T-helper 17 cell (primary cell): ENCODE results near the gene FLT4. TPM values are rescaled to one million over a fixed set of nuclear protein-coding genes. Genes with fewer than 3 reads are reported as not detected.

Source experiments
- ATAC-seq: fragments of 150-1000 bp; cut with Tn5 transposase; 2 replicates; pipeline ENCODE4 v1.10.0; 2021; ENCODE audit warnings: mild to moderate bottlenecking, moderate library complexity
- DNase-seq, 3 donors: peaks; one replicate each; pipeline versions ENCODE4 v3.0.0 to v3.0.0-alpha.2; 2020 to 2021
- H3K9me3 ChIP-seq: one replicate; pipeline ENCODE4 v1.7.0; 2013; ENCODE audit warnings: low read length, mild to moderate bottlenecking; ENCODE audit not compliant: control insufficient read depth, poor library complexity, severe bottlenecking
- H3K27ac Mint-ChIP-seq: one replicate; pipeline ENCODE4 v1.8.0; 2022; ENCODE audit warnings: mild to moderate bottlenecking, moderate library complexity, mixed read lengths
- H3K27me3 Mint-ChIP-seq: one replicate; pipeline ENCODE4 v1.8.0; 2022; ENCODE audit warnings: mixed read lengths
- H3K36me3 Mint-ChIP-seq: one replicate; pipeline ENCODE4 v1.8.0; 2022; ENCODE audit warnings: low read depth, mixed read lengths
- H3K4me1 Mint-ChIP-seq: one replicate; pipeline ENCODE4 v1.8.0; 2022; ENCODE audit warnings: mild to moderate bottlenecking, mixed read lengths
- H3K4me3 Mint-ChIP-seq: one replicate; pipeline ENCODE4 v1.8.0; 2022; ENCODE audit warnings: mild to moderate bottlenecking, moderate library complexity, mixed read lengths
- total RNA-seq, 4 donors: library from RNA in 2 of 4; stranded (reverse) in 2 of 4; gene quantifications; one replicate each; pipeline ENCODE4 v1.2.3 and lab custom pipeline; 2022 to 2026

FLT4 gene
- total RNA-seq, 2 donors from 2014 or later, result 0.57 to 1.5 TPM

DNA sequence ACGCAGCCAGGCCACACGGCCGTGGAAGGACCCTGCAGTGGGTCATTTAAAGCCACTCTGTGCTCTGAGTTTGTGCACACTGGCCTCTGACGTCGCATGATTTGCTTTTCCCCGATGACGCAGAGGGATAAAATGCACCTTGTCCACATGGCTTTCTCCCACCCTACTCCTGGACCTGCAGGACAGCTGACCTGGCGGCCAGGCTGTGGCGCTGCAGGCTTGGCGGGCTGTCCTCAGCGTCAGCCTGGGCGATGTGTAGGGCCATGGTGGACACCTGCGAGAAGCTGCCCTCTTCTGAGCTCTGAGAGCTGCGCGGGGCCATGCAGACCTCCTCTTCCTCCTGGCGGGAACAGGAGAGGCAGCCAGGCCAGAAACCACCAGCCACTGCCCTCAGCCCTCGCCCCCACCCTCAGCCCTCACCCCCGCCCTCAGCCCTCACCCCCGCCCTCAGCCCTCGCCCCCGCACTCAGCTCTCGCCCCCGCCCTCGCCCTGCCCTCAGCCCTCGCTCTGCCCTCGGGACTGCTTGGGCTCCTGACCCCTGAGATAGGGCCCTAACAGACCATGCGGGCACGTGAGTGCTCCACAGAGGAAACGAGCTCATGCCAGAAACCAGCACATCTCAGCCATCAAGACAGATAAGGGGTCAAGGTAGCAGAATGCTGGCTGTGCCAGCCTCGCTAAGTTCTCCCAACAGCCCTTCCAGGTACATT, 38.1 kb downstream of the FLT4 start:
- DNase-seq (no peak), ATAC-seq (no peak)
- peaks cover 8% of the 10 kb centered on the region for H3K4me1 Mint-ChIP-seq
- H3K4me3 Mint-ChIP-seq, result no peak overlapping the region
- no peak overlapping the region for H3K27ac Mint-ChIP-seq
- H3K9me3 ChIP-seq, result no peaks in the 10 kb centered on the region
- no peaks in the 10 kb centered on the region for H3K36me3 Mint-ChIP-seq
- peaks cover 14% of the 10 kb centered on the region for H3K27me3 Mint-ChIP-seq

DNA sequence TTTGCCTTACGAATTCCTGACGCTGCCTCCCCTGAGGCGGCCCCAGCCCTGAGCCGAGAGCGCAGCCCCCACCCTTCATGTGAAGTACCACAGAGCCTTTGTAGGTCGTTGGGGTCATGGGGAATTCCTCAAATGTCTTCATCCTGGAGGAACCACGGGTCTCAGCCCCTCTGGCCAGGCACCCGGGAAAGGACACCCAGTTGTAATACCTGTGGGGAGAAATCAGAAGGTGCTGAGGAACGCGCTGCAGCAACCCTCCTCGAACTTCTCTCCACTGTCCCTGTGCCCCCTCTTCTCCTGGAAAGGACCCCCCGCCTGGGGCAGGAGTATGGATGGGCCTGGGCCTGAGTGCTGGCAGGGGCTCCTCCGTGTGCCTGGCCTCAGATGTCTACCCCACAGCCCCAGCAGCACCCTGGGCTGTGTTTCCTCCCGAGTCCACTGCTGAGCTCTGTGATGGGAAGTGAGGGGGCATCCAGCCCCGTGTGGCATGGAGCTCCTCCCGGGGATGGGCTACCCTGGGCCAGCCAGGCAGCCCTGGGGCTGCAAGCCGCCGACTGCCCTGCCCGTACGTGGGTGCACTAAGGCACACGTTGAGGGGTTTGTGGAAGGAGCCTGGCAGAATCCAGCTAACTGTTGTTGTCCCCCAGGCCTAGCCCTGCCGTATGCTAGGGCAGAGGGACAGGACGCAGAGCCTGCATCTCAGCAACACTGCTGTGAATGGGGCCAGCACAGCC, 39.4 kb downstream of the FLT4 start:
- H3K9me3 ChIP-seq, result no peaks in the 10 kb centered on the region
- Mint-ChIP-seq H3K4me1 (peaks cover 12% of the 10 kb centered on the region), H3K27me3 (peaks cover 20% of the 10 kb centered on the region), H3K36me3 (no peaks in the 10 kb centered on the region), H3K27ac (no peak overlapping the region), H3K4me3 (no peak overlapping the region)
- no peak for ATAC-seq
- DNase-seq, result no peak

DNA sequence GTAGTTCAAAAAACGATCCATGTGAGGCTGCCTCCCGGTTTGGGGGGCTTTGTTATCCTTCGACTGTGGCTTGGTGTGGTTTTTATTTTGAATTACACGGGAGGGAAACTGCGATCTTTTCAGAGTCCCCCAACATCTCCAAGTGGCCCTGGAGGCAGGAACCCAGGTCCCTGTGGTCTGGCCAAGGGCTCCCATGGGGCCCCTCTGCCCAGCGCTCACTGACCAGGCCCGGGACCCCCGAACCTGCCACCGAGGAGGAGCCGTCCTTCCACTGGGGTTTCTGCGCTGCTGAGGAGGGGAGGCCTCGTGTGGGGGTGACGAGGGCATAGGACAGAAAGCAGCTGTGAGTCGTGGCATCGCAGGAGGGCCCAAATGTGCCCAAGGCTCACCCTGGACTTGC, 40.0 kb downstream of the FLT4 start:
- Mint-ChIP-seq H3K4me1 (peaks cover 15% of the 10 kb centered on the region), H3K4me3 (no peak overlapping the region), H3K36me3 (no peaks in the 10 kb centered on the region), H3K27ac (no peak overlapping the region), H3K27me3 (peaks cover 26% of the 10 kb centered on the region)
- DNase-seq (no peak), ATAC-seq (no peak)
- H3K9me3 ChIP-seq, result no peaks in the 10 kb centered on the region

DNA sequence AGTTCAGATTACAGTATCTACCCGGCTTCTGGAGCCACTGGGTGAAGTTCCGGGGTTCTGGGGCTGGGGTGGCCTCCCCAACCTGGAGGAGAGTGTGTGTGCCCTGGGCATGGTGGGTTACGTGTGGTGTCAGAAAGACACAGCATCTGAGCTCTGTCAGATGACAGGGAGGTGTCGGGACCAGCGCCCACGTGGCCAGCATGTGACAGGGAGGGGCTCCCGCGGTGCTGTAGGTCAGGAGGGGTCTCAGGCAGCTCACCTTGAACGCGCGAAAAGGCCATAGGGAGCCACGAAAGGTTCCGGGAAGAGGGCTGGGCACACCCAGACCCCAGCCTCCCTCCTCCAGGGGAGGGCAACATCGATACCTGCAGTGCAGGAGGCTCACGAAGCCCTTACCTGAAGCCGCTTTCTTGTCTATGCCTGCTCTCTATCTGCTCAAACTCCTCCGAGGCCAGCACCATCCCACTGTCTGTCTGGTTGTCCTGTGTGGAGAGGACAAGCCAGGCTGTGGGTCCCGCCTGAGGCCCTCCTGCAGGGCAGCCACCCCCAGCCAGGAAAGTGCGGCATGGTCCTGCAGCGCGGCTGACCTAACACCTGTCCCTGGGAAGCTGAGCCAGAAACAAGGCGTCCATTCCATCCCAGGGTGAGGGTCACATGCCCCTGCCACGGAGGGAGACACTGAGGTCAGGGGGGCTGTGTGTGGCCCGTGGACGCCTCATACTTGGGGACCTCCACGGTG, 40.7 kb downstream of the FLT4 start:
- DNase-seq, result no peak
- no peaks in the 10 kb centered on the region for H3K36me3 Mint-ChIP-seq
- H3K4me1 Mint-ChIP-seq, result peaks cover 17% of the 10 kb centered on the region
- H3K4me3 Mint-ChIP-seq, result no peak overlapping the region
- H3K9me3 ChIP-seq, result no peaks in the 10 kb centered on the region
- peaks cover 28% of the 10 kb centered on the region for H3K27me3 Mint-ChIP-seq
- ATAC-seq, result no peak
- no peak overlapping the region for H3K27ac Mint-ChIP-seq

DNA sequence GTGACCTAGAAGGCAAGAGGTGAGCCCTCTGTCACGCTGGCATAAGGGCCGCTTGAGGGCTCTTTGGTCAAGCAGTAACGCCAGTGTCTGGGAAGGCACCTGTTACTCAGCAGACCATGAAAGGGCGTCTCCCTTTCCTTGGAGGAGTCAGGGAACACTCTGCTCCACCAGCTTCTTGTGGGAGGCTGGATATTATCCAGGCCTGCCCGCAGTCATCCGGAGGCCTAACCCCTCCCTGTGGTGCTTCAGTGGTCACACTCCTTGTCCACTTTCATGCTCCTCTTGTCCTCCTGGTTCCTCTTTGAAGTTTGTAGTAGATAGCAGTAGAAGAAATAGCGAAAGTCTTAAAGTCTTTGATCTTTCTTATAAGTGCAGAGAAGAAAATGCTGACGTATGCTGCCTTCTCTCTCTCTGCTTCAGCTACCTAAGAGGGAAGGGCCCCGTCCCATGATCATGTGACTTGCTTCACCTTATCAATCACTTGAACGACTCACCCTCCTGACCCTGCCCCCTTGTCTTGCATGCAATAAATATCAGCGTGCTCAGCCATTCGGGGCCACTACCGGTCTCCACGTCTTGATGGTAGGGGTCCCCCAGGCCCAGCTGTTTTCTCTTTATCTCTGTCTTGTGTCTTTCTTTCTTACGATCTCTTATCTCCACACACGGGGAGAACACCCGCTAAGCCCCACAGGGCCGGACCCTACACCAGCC, 41.4 kb downstream of the FLT4 start:
- Mint-ChIP-seq H3K4me3 (no peak overlapping the region), H3K36me3 (no peaks in the 10 kb centered on the region), H3K4me1 (peaks cover 17% of the 10 kb centered on the region), H3K27me3 (peaks cover 28% of the 10 kb centered on the region), H3K27ac (no peak overlapping the region)
- no peaks in the 10 kb centered on the region for H3K9me3 ChIP-seq
- DNase-seq (no peak), ATAC-seq (no peak)

DNA sequence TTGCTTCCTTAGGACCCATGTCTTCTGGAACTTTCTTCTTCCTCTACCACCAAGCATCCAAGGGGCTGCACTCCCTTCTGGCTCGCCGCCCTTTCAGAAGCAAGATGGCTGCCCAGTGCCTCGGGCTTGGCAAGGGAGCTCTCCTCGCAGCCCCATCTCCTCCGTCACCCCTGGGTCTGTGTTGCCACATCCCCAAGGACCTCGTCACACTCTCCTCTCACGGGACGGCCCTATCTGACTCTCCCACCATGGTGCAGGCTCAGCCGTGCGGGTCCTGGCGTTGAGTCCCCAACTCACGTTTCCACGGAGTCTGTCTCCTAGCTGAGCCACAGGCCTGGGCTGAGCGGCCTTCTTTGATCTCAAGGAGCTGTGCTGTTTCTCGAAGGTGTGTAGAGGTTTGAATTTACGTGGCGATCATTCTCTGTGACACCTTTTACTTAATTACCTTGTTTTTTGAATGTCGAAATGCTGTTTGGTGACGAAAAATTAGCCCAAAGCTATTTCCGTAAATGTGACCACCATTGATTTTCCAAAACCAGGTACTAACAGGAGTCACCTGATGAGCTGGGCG, 43.1 kb downstream of the FLT4 start:
- Mint-ChIP-seq H3K27me3 (peaks cover 22% of the 10 kb centered on the region), H3K4me1 (peaks cover 17% of the 10 kb centered on the region), H3K36me3 (no peaks in the 10 kb centered on the region), H3K27ac (no peak overlapping the region), H3K4me3 (no peak overlapping the region)
- DNase-seq (peak in 1 of 3 donors; percentile 6), ATAC-seq (no peak)
- H3K9me3 ChIP-seq, result no peaks in the 10 kb centered on the region

DNA sequence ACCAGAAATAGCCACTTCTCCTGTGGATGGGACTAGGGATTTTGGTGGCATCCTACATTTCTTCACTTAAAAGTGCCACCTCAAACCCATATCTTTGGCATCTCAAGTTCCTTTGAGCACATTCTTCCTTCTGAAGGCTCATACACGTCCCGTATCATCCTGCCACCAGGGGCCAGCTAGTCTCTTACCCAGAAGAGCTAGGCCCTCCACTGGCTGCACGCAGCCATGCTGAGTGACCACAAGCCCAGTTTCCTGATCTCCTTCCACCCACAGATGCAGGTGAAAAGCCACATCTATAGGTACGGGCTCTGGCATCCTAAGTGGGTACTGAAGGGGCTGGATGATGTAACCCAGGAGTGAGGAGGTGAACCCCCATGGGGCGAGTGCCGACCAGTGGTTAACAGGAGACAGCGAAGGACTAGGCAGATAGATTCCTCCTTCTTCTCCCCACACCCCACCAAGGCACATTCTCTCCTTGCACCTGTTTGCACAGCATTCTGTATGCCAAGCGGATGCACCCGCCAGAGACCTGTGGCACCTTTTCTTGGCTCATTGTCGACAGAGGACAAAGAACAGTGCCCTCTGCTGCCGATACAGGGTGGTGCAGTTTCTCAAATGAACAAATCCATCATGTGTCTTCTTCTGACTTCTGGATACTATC, 43.7 kb downstream of the FLT4 start:
- ATAC-seq (peak; percentile 52), DNase-seq (peak in 2 of 3 donors; percentile 9 to 33)
- no peaks in the 10 kb centered on the region for H3K36me3 Mint-ChIP-seq
- peak overlapping the region; percentile 14 for H3K27ac Mint-ChIP-seq
- no peak overlapping the region for H3K4me3 Mint-ChIP-seq
- H3K9me3 ChIP-seq, result no peaks in the 10 kb centered on the region
- peaks cover 17% of the 10 kb centered on the region for H3K4me1 Mint-ChIP-seq
- H3K27me3 Mint-ChIP-seq, result peaks cover 22% of the 10 kb centered on the region

DNA sequence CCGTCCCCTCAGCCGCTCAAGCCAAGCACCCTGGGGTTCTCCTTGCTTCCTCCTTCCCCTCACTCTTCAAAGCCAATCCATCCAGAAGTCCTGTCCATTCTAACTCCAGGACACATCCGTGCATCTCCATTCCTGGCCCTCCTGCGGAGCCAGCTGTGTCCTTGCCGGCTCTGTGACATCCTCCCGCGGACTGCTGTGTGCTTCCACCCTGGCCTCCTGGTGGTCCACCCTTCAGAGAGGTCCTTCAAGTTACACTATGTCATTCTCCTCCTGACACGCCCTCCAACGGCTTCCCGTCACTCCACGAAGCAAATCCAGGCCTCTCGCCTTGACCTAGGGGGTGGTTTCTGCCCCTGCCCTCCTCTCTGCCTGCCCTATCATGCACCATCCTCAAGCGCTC, 45.1 kb downstream of the FLT4 start:
- no peak overlapping the region for H3K4me3 Mint-ChIP-seq
- H3K9me3 ChIP-seq, result no peaks in the 10 kb centered on the region
- H3K27me3 Mint-ChIP-seq, result peaks cover 29% of the 10 kb centered on the region
- no peak for DNase-seq
- peaks cover 17% of the 10 kb centered on the region for H3K4me1 Mint-ChIP-seq
- H3K27ac Mint-ChIP-seq, result no peak overlapping the region
- H3K36me3 Mint-ChIP-seq, result no peaks in the 10 kb centered on the region
- no peak for ATAC-seq

DNA sequence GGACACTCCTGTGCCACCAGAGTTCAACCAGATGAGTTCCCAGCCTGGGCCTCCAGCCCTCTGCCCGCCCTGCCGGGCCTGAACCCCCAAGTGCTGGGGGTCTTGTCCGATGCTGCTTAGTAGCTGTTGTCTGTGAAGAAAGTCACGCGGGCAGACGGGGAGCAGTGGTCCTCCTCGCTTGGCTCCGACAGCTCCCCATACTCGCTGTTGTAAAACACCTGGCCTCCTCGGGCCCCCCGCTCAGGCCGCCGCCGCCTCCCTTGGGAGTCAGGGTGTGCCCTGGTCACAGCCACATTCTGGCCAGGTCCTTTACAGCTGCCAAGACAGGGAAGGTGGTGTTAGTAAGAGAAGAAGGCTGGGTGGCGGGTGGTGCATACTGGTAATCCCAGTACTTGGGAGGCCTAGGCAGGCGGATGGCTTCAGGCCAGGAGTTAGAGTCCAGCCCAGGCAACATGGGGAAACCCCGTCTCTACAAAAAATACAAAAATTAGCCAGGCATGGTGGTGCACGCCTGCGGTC, 46.3 kb downstream of the FLT4 start:
- peaks cover 14% of the 10 kb centered on the region for H3K4me1 Mint-ChIP-seq
- no peak overlapping the region for H3K4me3 Mint-ChIP-seq
- no peaks in the 10 kb centered on the region for H3K9me3 ChIP-seq
- ATAC-seq (no peak), DNase-seq (no peak)
- no peaks in the 10 kb centered on the region for H3K36me3 Mint-ChIP-seq
- H3K27me3 Mint-ChIP-seq, result peaks cover 24% of the 10 kb centered on the region
- H3K27ac Mint-ChIP-seq, result no peak overlapping the region

DNA sequence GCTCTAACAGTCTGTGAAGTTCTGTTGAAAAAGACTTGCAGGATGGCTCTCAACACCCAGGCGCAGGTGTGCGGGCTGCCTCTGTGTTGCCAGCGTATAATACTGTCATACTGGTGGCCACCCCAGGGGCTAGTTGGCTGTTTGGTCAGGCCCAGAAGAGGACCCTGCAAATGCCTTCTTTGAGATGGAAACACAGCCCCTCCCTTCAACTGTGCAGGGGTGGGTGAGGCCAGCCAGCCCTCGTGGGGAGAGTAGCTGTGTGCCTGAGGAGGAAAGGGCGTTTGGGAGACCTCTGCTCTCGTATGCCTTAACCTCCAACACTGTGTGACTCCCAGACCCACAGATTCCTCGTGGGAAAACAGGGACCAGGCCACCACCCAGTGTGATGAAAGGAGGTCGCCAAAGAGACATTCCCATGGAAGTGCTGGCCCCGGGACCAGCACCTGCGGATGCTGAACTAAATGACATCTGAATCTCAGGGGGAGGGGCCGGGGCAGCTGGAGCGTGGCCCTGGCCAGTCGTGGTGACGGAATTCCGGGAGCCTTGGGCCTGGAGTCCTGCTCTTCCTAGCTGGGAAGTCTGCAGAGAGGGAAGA, 46.8 kb downstream of the FLT4 start:
- no peak overlapping the region for H3K27ac Mint-ChIP-seq
- peaks cover 11% of the 10 kb centered on the region for H3K4me1 Mint-ChIP-seq
- ATAC-seq (no peak), DNase-seq (no peak)
- no peaks in the 10 kb centered on the region for H3K36me3 Mint-ChIP-seq
- H3K27me3 Mint-ChIP-seq, result peaks cover 28% of the 10 kb centered on the region
- H3K9me3 ChIP-seq, result no peaks in the 10 kb centered on the region
- H3K4me3 Mint-ChIP-seq, result no peak overlapping the region

DNA sequence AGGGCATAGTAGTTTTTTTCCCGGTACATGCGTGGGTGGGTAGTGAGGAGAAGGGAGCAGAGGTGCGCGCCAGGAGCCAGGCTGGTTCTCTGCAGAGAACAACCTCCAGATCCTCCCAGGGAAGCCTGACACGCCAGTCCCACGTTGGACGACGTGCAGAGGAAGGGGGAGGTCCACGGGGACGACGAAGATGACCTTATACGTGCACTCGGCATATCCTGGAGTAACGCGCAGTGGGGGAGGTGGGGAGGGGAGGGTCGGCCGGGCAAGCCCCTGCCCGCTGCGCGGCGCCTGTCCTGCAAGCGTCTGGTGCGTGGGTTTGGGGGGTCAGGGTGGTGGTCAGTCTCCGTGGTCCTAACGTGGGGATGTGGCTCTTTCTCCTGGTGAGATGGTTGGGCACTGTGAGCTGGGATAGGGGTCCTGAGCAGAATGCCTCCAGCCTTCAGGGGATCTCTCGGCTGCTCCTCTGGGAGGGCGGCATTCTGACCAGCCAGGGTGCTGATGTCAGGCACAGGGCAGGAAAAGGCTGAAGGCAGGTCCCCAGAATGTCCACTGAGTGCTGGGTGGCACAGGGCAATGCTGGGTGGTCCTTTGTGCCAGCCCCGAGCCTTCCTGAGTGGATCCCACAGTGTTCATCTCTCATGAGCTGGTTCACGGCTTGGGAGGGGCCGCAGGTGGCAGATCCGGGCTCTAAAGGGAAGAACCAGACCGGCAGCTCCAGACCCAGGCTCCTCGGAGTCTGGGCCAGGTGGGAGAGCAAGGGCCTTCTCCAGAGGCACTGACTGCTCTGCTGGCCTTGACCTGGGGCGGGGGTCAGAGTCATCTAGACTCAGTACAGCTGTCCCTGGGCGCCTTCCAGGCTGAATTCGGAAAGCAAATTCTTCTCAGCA, 47.6 kb downstream of the FLT4 start:
- peak in 1 of 3 donors; percentile 7 for DNase-seq
- H3K36me3 Mint-ChIP-seq, result no peaks in the 10 kb centered on the region
- H3K4me1 Mint-ChIP-seq, result peaks cover 11% of the 10 kb centered on the region
- H3K4me3 Mint-ChIP-seq, result no peak overlapping the region
- no peak overlapping the region for H3K27ac Mint-ChIP-seq
- H3K9me3 ChIP-seq, result no peaks in the 10 kb centered on the region
- peaks cover 30% of the 10 kb centered on the region for H3K27me3 Mint-ChIP-seq
- ATAC-seq, result no peak
